SK-N-SH treated with all-trans-retinoic acid at 6 μM for 48 hours (cell line): Measurements from ENCODE around the gene CACNB4.

Source experiments
- ATAC-seq: fragments of 200-7000 bp; cut with Tn5 transposase; 3 replicates; pipeline ENCODE4 v1.9.1; 2020; ENCODE audit warnings: mild to moderate bottlenecking, moderate library complexity
- BACH2 ChIP-seq: fragments of 250-450 bp; sonication (Bioruptor Pico); IDR thresholded peaks from 2 replicates; pipeline ENCODE4 v1.9.0; 2021; ENCODE audit warnings: mild to moderate bottlenecking, borderline replicate concordance
- CREB5 ChIP-seq: fragments of 250-450 bp; sonication (Bioruptor Pico); IDR thresholded peaks from 2 replicates; pipeline ENCODE4 v1.5.1; 2020; ENCODE audit warnings: low read depth, mild to moderate bottlenecking, moderate library complexity
- CSDC2 ChIP-seq: fragments of 250-450 bp; sonication (Bioruptor Pico); IDR thresholded peaks from 2 replicates; pipeline ENCODE4 v1.5.0; 2020; ENCODE audit warnings: mild to moderate bottlenecking, moderate library complexity
- ESRRG ChIP-seq: fragments of 250-450 bp; sonication (Bioruptor Pico); IDR thresholded peaks from 2 replicates; pipeline ENCODE4 v1.6.1; 2021; ENCODE audit warnings: mild to moderate bottlenecking
- GLIS3 ChIP-seq: fragments of 250-450 bp; sonication (Bioruptor Pico); IDR thresholded peaks from 2 replicates; pipeline ENCODE4 v1.5.0; 2020; ENCODE audit warnings: mild to moderate bottlenecking, moderate library complexity
- ISL1 ChIP-seq: fragments of 250-450 bp; sonication (Bioruptor Pico); IDR thresholded peaks from 2 replicates; pipeline ENCODE4 v2.1.2; 2022; ENCODE audit warnings: mild to moderate bottlenecking, moderate library complexity
- PATZ1 ChIP-seq: fragments of 250-450 bp; sonication (Bioruptor Pico); IDR thresholded peaks from 2 replicates; pipeline ENCODE4 v1.8.0; 2020; ENCODE audit warnings: mild to moderate bottlenecking, moderate library complexity, borderline replicate concordance
- POU6F1 ChIP-seq: fragments of 250-450 bp; sonication (Bioruptor Pico); IDR thresholded peaks from 2 replicates; pipeline ENCODE4 v1.8.0; 2021; ENCODE audit warnings: low read depth, mild to moderate bottlenecking, moderate library complexity, borderline replicate concordance
- PPARA ChIP-seq: fragments of 250-450 bp; sonication (Bioruptor Pico); IDR thresholded peaks from 2 replicates; pipeline ENCODE4 v1.5.0; 2020; ENCODE audit warnings: mild to moderate bottlenecking, borderline replicate concordance
- RARB ChIP-seq: fragments of 250-450 bp; sonication (Bioruptor Pico); IDR thresholded peaks from 2 replicates; pipeline ENCODE4 v1.8.0; 2021; ENCODE audit warnings: mild to moderate bottlenecking, moderate library complexity
- SNAI2 ChIP-seq: fragments of 250-450 bp; sonication (Bioruptor Pico); IDR thresholded peaks from 2 replicates; pipeline ENCODE4 v1.5.0; 2020; ENCODE audit warnings: mild to moderate bottlenecking, moderate library complexity
- TCF4 ChIP-seq: fragments of 250-450 bp; sonication (Bioruptor Pico); IDR thresholded peaks from 2 replicates; pipeline ENCODE4 v1.8.0; 2021; ENCODE audit warnings: mild to moderate bottlenecking, moderate library complexity, borderline replicate concordance
- TSHZ2 ChIP-seq: fragments of 250-450 bp; sonication (Bioruptor Pico); IDR thresholded peaks from 2 replicates; pipeline ENCODE4 v1.5.0; 2020; ENCODE audit warnings: mild to moderate bottlenecking, moderate library complexity
- ZC3H10 ChIP-seq: fragments of 250-450 bp; sonication (Bioruptor Pico); IDR thresholded peaks from 2 replicates; pipeline ENCODE4 v1.5.1; 2021; ENCODE audit warnings: mild to moderate bottlenecking, moderate library complexity
- ZFP3 ChIP-seq: fragments of 250-450 bp; sonication (Bioruptor Pico); IDR thresholded peaks from 2 replicates; pipeline ENCODE4 v1.5.0; 2020; ENCODE audit warnings: mild to moderate bottlenecking, moderate library complexity
- ZFP30 ChIP-seq: fragments of 450-650 bp; formaldehyde crosslinking; IDR thresholded peaks from 2 replicates; pipeline ENCODE4 v1.5.0; 2022; ENCODE audit warnings: mild to moderate bottlenecking, moderate library complexity
- ZNF565 ChIP-seq: fragments of 450-650 bp; formaldehyde crosslinking; conservative IDR thresholded peaks from 2 replicates; pipeline ENCODE4 v1.5.0; 2020; ENCODE audit warnings: low read depth, mild to moderate bottlenecking, moderate library complexity
- ZNF70 ChIP-seq: fragments of 450-650 bp; formaldehyde crosslinking; IDR thresholded peaks from 2 replicates; pipeline ENCODE4 v1.5.0; 2020; ENCODE audit warnings: mild to moderate bottlenecking, moderate library complexity
- ZNF8 ChIP-seq: fragments of 450-650 bp; formaldehyde crosslinking; IDR thresholded peaks from 2 replicates; pipeline ENCODE4 v1.5.0; 2020; ENCODE audit warnings: mild to moderate bottlenecking, moderate library complexity
- TF ChIP-seq, protein P1 (sequence below): fragments of 250-450 bp; sonication (Bioruptor Pico); IDR thresholded peaks from 2 replicates; pipeline ENCODE4 v1.5.1; 2021; ENCODE audit warnings: mild to moderate bottlenecking, moderate library complexity

CACNB4 gene

GRCh38 chr2:151808258-151809072 lies 290.4 kb downstream of the CACNB4 start:
- no peak for TF ChIP-seq TSHZ2 (CRISPR knock-in tag)
- TF ChIP-seq, protein P1, sequence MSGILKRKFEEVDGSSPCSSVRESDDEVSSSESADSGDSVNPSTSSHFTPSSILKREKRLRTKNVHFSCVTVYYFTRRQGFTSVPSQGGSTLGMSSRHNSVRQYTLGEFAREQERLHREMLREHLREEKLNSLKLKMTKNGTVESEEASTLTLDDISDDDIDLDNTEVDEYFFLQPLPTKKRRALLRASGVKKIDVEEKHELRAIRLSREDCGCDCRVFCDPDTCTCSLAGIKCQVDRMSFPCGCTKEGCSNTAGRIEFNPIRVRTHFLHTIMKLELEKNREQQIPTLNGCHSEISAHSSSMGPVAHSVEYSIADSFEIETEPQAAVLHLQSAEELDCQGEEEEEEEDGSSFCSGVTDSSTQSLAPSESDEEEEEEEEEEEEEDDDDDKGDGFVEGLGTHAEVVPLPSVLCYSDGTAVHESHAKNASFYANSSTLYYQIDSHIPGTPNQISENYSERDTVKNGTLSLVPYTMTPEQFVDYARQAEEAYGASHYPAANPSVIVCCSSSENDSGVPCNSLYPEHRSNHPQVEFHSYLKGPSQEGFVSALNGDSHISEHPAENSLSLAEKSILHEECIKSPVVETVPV, result no peak
- TF ChIP-seq SNAI2 (CRISPR knock-in tag), result no peak
- TF ChIP-seq ZFP30, result no peak
- no peak for TF ChIP-seq ZFP3 (CRISPR knock-in tag)
- no peak for TF ChIP-seq ZNF8
- TF ChIP-seq POU6F1 (CRISPR knock-in tag), result no peak
- no peak for TF ChIP-seq CREB5 (CRISPR knock-in tag)
- TF ChIP-seq TCF4 (CRISPR knock-in tag), result no peak
- no peak for TF ChIP-seq ESRRG (CRISPR knock-in tag)
- TF ChIP-seq ISL1, result no peak
- TF ChIP-seq CSDC2 (CRISPR knock-in tag), result no peak
- no peak for TF ChIP-seq ZC3H10 (CRISPR knock-in tag)
- TF ChIP-seq PPARA (CRISPR knock-in tag), result no peak
- no peak for TF ChIP-seq BACH2 (CRISPR knock-in tag)
- TF ChIP-seq ZNF70 (CRISPR knock-in tag), result no peak
- TF ChIP-seq, all 23 proteins: peak for 0
- ATAC-seq, result peak; percentile 76

DNA sequence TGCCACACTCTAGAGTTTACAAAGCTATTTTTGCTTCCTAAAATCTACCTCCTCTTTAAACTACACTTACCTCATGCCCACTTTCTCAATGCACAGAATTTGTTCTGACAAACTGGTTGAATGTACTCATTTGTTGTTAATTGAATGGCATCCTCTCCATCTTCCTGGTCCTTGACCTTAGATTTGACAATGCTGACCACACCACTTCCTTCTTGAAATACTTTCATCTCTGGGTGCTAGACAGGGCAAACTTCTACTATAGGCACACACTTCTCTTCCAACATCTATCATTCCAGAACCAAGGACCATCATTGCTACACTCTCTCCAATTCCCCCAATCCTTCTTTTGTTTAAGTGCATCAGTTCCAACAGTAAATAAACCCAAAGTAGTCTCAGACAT lies 292.9 kb downstream of the CACNB4 start:
- no peak for ATAC-seq
- TF ChIP-seq, protein P1, result no peak
- TF ChIP-seq PATZ1 (no peak), GLIS3 (CRISPR knock-in tag) (no peak)

DNA sequence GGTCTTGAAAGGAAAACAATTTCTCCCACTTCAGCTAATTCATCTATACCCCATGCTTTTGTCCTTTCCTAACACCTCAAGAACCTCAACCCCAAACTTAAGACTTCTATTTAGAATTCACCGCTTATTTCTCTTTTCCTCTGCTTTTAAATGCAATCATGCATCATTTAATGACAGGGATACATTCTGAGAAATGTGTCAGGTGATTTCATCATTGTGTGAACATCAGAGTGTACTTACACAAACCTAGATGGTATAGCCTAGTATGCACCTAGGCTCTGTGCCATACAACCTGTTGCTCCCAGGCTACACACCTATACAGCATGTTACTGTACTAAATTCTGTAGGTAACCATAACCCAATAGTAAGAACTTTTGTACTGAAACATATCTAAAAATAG lies 293.5 kb downstream of the CACNB4 start:
- ATAC-seq, result no peak
- TF ChIP-seq ZFP3 (CRISPR knock-in tag) (no peak), PATZ1 (no peak), TCF4 (CRISPR knock-in tag) (no peak), ESRRG (CRISPR knock-in tag) (no peak), ZFP30 (no peak), SNAI2 (CRISPR knock-in tag) (no peak), ZNF8 (no peak), ZNF70 (CRISPR knock-in tag) (no peak), GLIS3 (CRISPR knock-in tag) (no peak), TSHZ2 (CRISPR knock-in tag) (no peak), RARB (no peak), ZNF565 (CRISPR knock-in tag) (no peak), ZC3H10 (CRISPR knock-in tag) (no peak), ISL1 (no peak)
